22Rv1 (cell line): ENCODE measurements around the gene EIF4ENIF1.
"Not testable (repeated sequence)": the region's sequence is repeated elsewhere in the genome, so short reads cannot be mapped to it uniquely, and the experiment has no call there.

ENCODE experiments used
- H3K27ac ChIP-seq: fragments of 450-650 bp; 2 replicates; pipeline ENCODE4 v1.5.1; 2017
- ZFX ChIP-seq: fragments of 450-650 bp; IDR thresholded peaks from 2 replicates; pipeline ENCODE4 v1.6.1; 2017; ENCODE audit warnings: antibody characterized with exemption, borderline replicate concordance
- TF ChIP-seq, protein P1 (sequence below): fragments of 450-650 bp; IDR thresholded peaks from 2 replicates; pipeline ENCODE4 v1.5.1; 2017; ENCODE audit warnings: mild to moderate bottlenecking

The EIF4ENIF1 gene

DNA sequence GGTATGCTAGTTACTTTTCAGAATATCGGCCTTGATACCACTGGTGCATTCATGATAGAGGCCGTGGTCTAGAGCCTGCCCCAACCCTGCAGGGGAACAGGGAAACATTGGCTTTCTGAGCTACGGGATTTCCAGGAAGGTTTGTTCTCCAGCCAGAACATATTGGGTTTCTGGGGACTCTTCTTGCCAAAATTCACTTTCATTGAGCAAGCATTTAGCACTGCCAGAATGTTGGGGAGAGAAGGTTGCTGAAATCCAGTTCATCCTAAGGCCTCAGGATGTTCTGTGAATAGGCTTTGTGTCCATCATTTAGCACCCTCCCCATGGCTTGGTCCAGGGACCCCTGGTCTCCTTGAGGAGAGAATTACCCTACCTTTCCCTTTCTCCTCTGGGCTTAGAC is 53.5 kb downstream of the EIF4ENIF1 start:
- H3K27ac ChIP-seq: no peak overlapping the region
- TF ChIP-seq, protein P1, sequence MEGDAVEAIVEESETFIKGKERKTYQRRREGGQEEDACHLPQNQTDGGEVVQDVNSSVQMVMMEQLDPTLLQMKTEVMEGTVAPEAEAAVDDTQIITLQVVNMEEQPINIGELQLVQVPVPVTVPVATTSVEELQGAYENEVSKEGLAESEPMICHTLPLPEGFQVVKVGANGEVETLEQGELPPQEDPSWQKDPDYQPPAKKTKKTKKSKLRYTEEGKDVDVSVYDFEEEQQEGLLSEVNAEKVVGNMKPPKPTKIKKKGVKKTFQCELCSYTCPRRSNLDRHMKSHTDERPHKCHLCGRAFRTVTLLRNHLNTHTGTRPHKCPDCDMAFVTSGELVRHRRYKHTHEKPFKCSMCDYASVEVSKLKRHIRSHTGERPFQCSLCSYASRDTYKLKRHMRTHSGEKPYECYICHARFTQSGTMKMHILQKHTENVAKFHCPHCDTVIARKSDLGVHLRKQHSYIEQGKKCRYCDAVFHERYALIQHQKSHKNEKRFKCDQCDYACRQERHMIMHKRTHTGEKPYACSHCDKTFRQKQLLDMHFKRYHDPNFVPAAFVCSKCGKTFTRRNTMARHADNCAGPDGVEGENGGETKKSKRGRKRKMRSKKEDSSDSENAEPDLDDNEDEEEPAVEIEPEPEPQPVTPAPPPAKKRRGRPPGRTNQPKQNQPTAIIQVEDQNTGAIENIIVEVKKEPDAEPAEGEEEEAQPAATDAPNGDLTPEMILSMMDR: no peak
- no peak for TF ChIP-seq ZFX

DNA sequence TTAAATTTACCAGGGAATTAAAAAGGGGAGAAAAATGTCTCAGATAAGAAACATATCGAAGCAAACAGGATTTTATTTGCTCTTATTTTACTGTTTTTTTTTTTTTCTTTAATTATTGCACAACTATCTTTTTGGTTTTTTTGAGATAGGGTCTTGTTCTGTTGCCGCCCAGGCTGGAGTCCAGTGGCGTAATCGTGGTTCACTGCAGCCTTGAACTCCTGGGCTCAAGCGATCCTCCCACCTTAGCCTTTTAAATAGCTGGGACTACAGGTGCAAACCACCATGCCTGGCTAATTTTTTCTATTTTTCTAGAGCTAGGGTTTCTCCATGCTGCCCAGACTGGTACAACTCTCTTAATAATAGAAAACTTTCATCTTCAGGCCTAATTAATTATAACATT is 57.7 kb downstream of the EIF4ENIF1 start:
- TF ChIP-seq, protein P1: no peak
- TF ChIP-seq ZFX: no peak

DNA sequence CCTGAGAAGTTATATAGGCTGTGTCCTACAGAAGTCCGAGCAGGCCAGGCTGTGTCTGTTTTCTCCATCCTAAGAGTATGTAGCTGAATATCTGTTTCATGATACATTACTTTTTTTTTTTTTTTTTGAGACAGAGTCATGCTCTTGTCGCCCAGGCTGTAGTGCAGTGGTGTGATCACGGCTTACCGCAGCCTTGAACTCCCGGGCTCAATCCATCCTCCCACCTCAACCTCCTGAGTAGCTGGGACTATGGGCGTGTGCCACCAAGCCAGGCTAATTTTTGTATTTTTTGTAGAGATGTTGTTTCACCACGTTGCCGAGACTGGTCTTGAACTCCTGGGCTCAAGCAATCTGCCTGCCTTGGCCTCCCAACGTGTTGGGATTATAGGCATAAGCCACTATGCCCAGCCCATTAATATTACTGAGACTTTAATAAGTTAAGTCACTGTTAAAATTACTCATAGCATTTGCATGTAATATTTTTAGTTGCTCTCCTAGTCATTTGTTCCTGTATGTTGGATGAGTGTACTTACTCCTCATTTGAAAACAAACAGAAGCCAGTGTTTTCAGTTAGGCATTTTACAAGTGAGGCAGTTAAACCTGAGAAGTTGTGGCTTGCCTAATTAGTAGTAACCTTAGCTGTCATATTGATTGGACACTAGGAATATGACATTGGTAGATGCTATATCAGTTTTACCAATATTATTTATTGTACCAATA is 64.2 kb downstream of the EIF4ENIF1 start:
- TF ChIP-seq ZFX: no peak
- TF ChIP-seq, protein P1: no peak
- no peak overlapping the region for H3K27ac ChIP-seq

More for the DNA sequence above, 57.7 kb downstream of the EIF4ENIF1 start:
- no peak overlapping the region for H3K27ac ChIP-seq

- not testable (repeated sequence) for H3K27ac ChIP-seq
Observed at GRCh38 chr22:31402350-31402749, 87.3 kb downstream of the EIF4ENIF1 start.

GRCh38 chr22:31400023-31400397 is 89.6 kb downstream of the EIF4ENIF1 start:
- peak overlapping the region; percentile 70 for H3K27ac ChIP-seq
- TF ChIP-seq, protein P1: no peak
- TF ChIP-seq ZFX: no peak

GRCh38 chr22:31399211-31400022 is 90.2 kb downstream of the EIF4ENIF1 start, which contains the start of gene DRG1:
TSS of gene DRG1 (plus strand) at chr22:31399604. CDS start at chr22:31399684, 80 bp downstream.
- TF ChIP-seq, protein P1: no peak
- no peak for TF ChIP-seq ZFX
- H3K27ac ChIP-seq: peak within 1 kb of the TSS; percentile 70

DNA sequence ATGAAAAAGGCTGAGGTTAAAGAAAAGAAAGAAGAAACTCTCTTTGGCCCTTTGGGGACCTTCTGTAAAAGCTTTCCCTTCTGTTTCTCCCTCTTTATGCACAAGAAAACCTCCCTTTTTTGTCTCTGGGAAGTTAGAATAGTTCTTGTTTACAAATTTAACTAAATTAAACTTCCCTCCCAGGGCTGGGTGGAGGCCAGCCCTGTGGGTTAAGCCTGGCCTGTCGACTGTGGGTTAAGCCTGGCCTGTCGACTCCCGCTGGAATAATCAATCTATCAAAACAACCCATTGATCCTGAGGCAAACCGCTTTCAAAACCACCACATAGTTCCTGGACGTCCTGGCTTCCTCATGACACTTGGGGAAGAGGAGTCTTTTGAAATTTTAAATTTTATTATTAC is 91.4 kb downstream of the EIF4ENIF1 start:
- peak overlapping the region; percentile 70; the same call in 1 of the 2 replicates for H3K27ac ChIP-seq
- no peak for TF ChIP-seq ZFX

DNA sequence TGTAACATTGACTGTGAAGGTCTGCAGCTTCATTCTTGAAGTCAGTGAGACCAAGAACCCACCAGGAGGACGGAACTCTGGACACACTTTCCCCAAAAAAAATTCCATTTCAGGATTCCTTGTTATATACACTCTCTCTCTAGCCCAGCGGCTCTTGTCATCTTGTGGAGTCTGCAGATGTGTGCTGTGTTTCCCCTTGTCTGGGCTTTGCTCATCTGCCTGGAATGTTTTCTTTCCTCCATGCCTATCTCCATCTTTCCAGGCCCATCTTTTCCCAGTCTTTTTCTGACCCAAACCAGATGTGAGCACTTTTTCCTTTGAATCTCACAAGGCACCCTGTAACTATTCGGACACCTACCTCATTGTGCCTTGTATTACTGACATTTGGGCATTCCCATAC is 95.3 kb downstream of the EIF4ENIF1 start:
- no peak overlapping the region for H3K27ac ChIP-seq
- no peak for TF ChIP-seq ZFX
- TF ChIP-seq, protein P1: no peak
